Osteoblast (primary cell): Measurements from ENCODE around the gene CHRNA1. TPM values are rescaled to one million over a fixed set of nuclear protein-coding genes. Genes with fewer than 3 reads are reported as not detected.
A peak's percentile ranks its signal among the peaks of the same experiment; 100 is the strongest.

Source experiments
- DNase-seq: peaks from one replicate; pipeline ENCODE4 v3.0.0; 2011; ENCODE audit warnings: low spot score, mixed read lengths; ENCODE audit not compliant: insufficient read length; ENCODE audit errors: missing footprints
- H2AFZ ChIP-seq: 2 replicates; pipeline ENCODE4 v1.6.0; 2011; ENCODE audit warnings: mild to moderate bottlenecking, low read length
- H3K27ac ChIP-seq: 2 replicates; pipeline ENCODE4 v1.5.1; 2011; ENCODE audit warnings: mild to moderate bottlenecking, low read depth, low read length, moderate library complexity
- H3K27me3 ChIP-seq: 2 replicates; pipeline ENCODE4 v1.6.0; 2012; ENCODE audit warnings: mild to moderate bottlenecking, control low read depth, inconsistent platforms, low read length, moderate library complexity; ENCODE audit not compliant: insufficient read depth
- H3K36me3 ChIP-seq: 2 replicates; pipeline ENCODE4 v1.5.1; 2011; ENCODE audit warnings: mild to moderate bottlenecking, low read length, control low read depth, moderate library complexity; ENCODE audit not compliant: insufficient read depth
- H3K4me1 ChIP-seq: 2 replicates; pipeline ENCODE4 v1.5.1; 2011; ENCODE audit warnings: mild to moderate bottlenecking, low read length, control low read depth, moderate library complexity; ENCODE audit not compliant: insufficient read depth
- H3K4me2 ChIP-seq: 2 replicates; pipeline ENCODE4 v1.6.0; 2011; ENCODE audit warnings: mild to moderate bottlenecking, low read length; ENCODE audit not compliant: insufficient read depth
- H3K4me3 ChIP-seq: fragments of 200-600 bp; sonication (generic); 3 replicates; pipeline ENCODE4 v1.5.1; 2012; ENCODE audit warnings: mild to moderate bottlenecking, low read length, inconsistent platforms; ENCODE audit not compliant: insufficient read depth
- H3K79me2 ChIP-seq: 2 replicates; pipeline ENCODE4 v1.6.0; 2012; ENCODE audit warnings: mild to moderate bottlenecking, low read length, control low read depth, inconsistent platforms; ENCODE audit not compliant: insufficient read depth
- H3K9me3 ChIP-seq: 2 replicates; pipeline ENCODE4 v1.5.1; 2011; ENCODE audit warnings: low read depth, low read length, control low read depth
- H4K20me1 ChIP-seq: 2 replicates; pipeline ENCODE4 v1.6.0; 2012; ENCODE audit warnings: mild to moderate bottlenecking, low read length, control low read depth; ENCODE audit not compliant: insufficient read depth
- CTCF ChIP-seq: IDR thresholded peaks from 2 replicates; pipeline ENCODE4 v1.5.1; 2011; ENCODE audit warnings: mild to moderate bottlenecking, low read depth, low read length, moderate library complexity; ENCODE audit errors: extremely low read depth
- total RNA-seq: library from RNA; depleted of rRNA; stranded (reverse); fragments of >200 nt; gene quantifications from 2 replicates; pipeline ENCODE4 v1.2.3, GENCODE V29; 2012

CHRNA1 gene
- total RNA-seq, 1 donor: not detected

GRCh38 chr2:174703430-174703829 is 60.8 kb downstream of the CHRNA1 start:
- Histone ChIP-seq H4K20me1 (no peaks in the 10 kb centered on the region), H2AFZ (no peak overlapping the region), H3K4me3 (no peak overlapping the region), H3K79me2 (no peaks in the 10 kb centered on the region), H3K27ac (no peak overlapping the region), H3K27me3 (peaks cover 41% of the 10 kb centered on the region), H3K4me1 (no peaks in the 10 kb centered on the region), H3K4me2 (no peak overlapping the region), H3K36me3 (no peaks in the 10 kb centered on the region), H3K9me3 (no peaks in the 10 kb centered on the region)
- no peak for TF ChIP-seq CTCF
- no peak for DNase-seq

- no peaks in the 10 kb centered on the region for H3K79me2 ChIP-seq
- H3K27ac ChIP-seq: no peak overlapping the region
- H2AFZ ChIP-seq: no peak overlapping the region
- TF ChIP-seq CTCF: no peak
- no peaks in the 10 kb centered on the region for H3K4me1 ChIP-seq
- no peaks in the 10 kb centered on the region for H3K36me3 ChIP-seq
- no peak overlapping the region for H3K4me3 ChIP-seq
- no peak for DNase-seq
- H4K20me1 ChIP-seq: no peaks in the 10 kb centered on the region
- H3K4me2 ChIP-seq: no peak overlapping the region
- peaks cover 37% of the 10 kb centered on the region for H3K27me3 ChIP-seq
- H3K9me3 ChIP-seq: no peaks in the 10 kb centered on the region
Observed at GRCh38 chr2:174702541-174702940, 61.7 kb downstream of the CHRNA1 start.

- peak; percentile 56 for DNase-seq
- Histone ChIP-seq H3K4me2 (no peak overlapping the region), H3K4me3 (no peak overlapping the region), H3K36me3 (no peaks in the 10 kb centered on the region), H3K27ac (no peak overlapping the region), H3K4me1 (no peaks in the 10 kb centered on the region), H3K27me3 (peaks cover 37% of the 10 kb centered on the region), H2AFZ (no peak overlapping the region), H3K79me2 (no peaks in the 10 kb centered on the region), H4K20me1 (no peaks in the 10 kb centered on the region), H3K9me3 (no peaks in the 10 kb centered on the region)
- peak; percentile 70 for TF ChIP-seq CTCF
Observed at GRCh38 chr2:174699993-174700766, 64.1 kb downstream of the CHRNA1 start.

Other genes starting within 250 kb of the CHRNA1 start
- gene WIPF1, start 166.7 kb downstream of the CHRNA1 start, total RNA-seq: 17.7 and 18.0 TPM in 2 replicates
- 33.7 and 54.5 TPM in 2 replicates for gene CHN1, start 240.9 kb upstream of the CHRNA1 start, total RNA-seq